Measurements from ENCODE around the gene TOPORS. TPM values are rescaled to one million over a fixed set of nuclear protein-coding genes. Genes with fewer than 3 reads are reported as not detected.
"Not testable (repeated sequence)": the region's sequence is repeated elsewhere in the genome, so short reads cannot be mapped to it uniquely, and the experiment has no call there.

Gene TOPORS
- total RNA-seq, 4 donors from 2014 or later: 12.2 to 19.8 (median 16.0) TPM

DNA sequence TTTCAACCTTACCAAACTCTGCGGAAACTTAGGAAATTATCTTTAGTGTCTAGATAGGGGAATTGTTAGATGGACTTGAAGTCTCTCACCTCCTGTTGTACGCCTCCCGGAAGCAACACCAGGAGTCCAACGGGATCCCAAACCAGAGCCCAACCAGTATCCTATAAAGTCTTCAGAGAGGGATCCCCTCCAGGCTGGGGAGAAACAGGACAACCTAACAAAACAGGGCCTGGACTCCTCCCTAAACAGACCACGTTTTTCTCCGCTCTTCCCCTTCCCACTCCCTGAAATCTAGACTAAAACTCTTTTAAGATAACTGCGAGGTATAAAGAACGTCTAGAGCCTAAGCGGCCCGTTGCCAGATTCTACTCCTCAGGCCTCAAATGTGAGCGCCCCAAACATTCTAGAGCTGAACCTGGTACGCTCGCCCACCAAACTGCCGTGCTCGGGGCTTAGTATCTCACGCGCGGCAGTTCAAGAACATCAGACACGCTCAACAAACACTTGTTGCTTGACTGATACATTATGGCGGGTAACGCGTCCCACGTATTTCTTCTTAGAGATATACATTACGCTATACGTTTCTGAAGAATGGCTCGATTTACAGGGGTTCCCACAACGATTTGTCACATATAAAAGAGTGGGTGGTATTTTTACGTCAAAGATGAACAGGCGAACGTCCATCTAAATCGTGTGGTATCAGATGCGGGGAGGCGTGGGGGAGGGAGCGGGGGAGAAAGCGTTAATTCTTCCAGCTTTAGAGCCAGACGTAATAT, 922 bp downstream of the TOPORS start:
- no peak for DNase-seq

DNA sequence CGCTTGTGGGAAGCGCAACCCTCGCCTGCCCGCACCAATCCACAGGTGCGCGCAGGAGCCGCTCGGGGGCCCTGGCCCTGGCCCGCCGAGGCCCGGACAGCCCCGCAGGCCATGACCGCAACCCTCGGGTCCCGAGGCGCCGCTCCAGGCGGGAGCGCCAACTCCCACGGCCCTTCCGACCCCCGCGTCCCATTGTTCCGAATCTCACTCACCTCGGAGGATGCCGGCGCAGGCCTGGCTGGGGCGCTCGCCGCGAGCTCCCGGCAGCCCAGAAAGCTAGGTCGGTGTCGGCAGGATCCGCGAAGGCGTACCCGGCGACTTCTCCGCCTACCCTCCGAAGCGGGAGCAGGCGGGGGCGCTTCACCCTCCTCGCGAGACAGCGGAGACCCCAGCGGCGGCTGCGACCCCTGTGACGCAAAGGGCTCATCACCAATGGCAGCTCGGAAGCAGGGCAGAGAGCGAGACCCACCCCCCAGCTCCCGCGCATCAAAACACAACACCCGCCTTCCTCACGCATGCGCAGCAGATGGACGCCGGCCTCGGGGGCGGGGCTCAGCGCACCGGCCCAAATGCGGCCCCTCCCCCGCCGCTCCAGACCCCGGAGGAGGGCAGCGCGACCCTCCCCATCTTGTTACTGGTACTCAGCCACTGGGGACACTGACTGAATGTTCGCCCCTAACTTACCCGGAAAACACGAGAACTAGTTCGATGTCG, 1.7 kb downstream of the TOPORS start:
- peaks cover 0 to 46% (median 12%) of the 10 kb centered on the region in 3 donors for H3K4me1 ChIP-seq
- peak overlapping the region; percentile 64 to 94 (median 76) for H3K4me3 ChIP-seq
- intact Hi-C loops (cut with DNase I): no loop called here
- H3K27ac ChIP-seq: peak overlapping the region; percentile 91 to 98 (median 96)
- WGBS, 2 donors: 0% methylated on average over 2 to 5 of the region's 75 CpGs
- DNase-seq: peak; percentile 43
- no peaks in the 10 kb centered on the region for H3K27me3 ChIP-seq
- TF ChIP-seq POLR2A (IDR thresholded peaks at IDR 0.05) (peak in 2 of 4 donors; percentile 5 to 63), CTCF (IDR thresholded peaks at IDR 0.05) (peak in 2 of 6 experiments; percentile 8 to 15)
- H3K9me3 ChIP-seq: no peaks in the 10 kb centered on the region
- peaks cover 0 to 28% (median 0%) of the 10 kb centered on the region in 3 donors for H3K36me3 ChIP-seq

More for the DNA sequence above, 922 bp downstream of the TOPORS start:
- peak overlapping the region; percentile 64 to 94 (median 76) for H3K4me3 ChIP-seq
- TF ChIP-seq CTCF (IDR thresholded peaks at IDR 0.05) (no peak), POLR2A (IDR thresholded peaks at IDR 0.05) (no peak)
- peaks cover 0 to 46% (median 12%) of the 10 kb centered on the region in 3 donors for H3K4me1 ChIP-seq
- no peaks in the 10 kb centered on the region for H3K9me3 ChIP-seq
- H3K27me3 ChIP-seq: no peaks in the 10 kb centered on the region
- intact Hi-C loops (cut with DNase I): no loop called here
- peaks cover 0 to 26% (median 0%) of the 10 kb centered on the region in 3 donors for H3K36me3 ChIP-seq
- WGBS, 2 donors: 0 to 1% methylated on average over 20 to 33 of the region's 36 CpGs
- H3K27ac ChIP-seq: peak overlapping the region; percentile 91 to 98 (median 96)

DNA sequence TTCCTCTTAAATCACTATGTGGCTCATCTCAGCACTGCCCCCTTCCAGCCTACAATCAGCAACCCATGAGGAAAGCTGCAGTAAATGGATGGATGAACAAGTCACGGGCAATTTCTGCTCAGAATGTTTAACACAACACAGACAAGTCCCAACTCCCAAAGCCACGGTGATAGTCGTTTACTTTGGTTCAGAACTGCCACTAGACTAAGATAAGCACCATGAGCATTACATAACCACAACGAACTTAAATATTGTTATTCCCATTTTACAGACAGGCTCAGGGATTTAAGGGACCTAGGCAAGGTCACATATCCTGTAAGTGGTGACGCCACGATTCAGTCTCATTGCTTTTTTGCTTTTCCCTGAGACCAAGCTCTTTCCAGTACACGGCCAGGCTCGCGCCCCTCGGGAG, 2.2 kb downstream of the TOPORS start:
- intact Hi-C loops (cut with DNase I): no loop called here
- Histone ChIP-seq H3K4me1 (peaks cover 0 to 46% (median 12%) of the 10 kb centered on the region in 3 donors), H3K27me3 (no peaks in the 10 kb centered on the region), H3K9me3 (no peaks in the 10 kb centered on the region), H3K27ac (peak overlapping the region; percentile 91 to 98 (median 96)), H3K36me3 (peaks cover 0 to 28% (median 0%) of the 10 kb centered on the region in 3 donors), H3K4me3 (peak overlapping the region; percentile 64 to 94 (median 76))
- 0 to 2% methylated on average over 6 to 9 of the region's 10 CpGs for WGBS, 2 donors
- DNase-seq: no peak
- TF ChIP-seq POLR2A (IDR thresholded peaks at IDR 0.05) (no peak), CTCF (IDR thresholded peaks at IDR 0.05) (no peak)

DNA sequence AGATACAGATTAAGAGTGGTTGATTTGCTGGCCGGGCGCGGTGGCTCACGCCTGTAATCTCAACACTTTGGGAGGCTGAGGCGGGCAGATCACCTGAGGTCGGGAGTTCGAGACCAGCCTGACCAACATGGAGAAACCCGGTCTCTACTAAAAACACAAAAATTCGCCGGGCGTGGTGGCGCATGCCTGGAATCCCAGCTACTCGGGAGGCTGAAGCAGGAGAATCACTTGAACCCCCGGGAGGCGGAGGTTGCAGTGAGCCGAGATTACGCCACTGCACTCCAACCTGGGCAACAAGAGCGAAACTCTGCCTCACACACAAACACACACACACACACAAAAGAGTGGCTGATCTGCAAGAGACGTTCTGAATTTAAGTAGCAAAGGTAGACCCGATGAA, 4.2 kb downstream of the TOPORS start:
- H3K4me3 ChIP-seq; H3K27me3 ChIP-seq; H3K27ac ChIP-seq; DNase-seq; intact Hi-C loops (cut with DNase I); H3K9me3 ChIP-seq: not testable (repeated sequence)
- 94 to 95% methylated on average over 18 to 20 of the region's 20 CpGs for WGBS, 2 donors
- Histone ChIP-seq H3K4me1 (peaks cover 0 to 33% (median 12%) of the 10 kb centered on the region in 3 donors), H3K36me3 (peaks cover 0 to 39% (median 6%) of the 10 kb centered on the region in 3 donors)

GRCh38 chr9:32545884-32546283, 6.5 kb downstream of the TOPORS start:
- Histone ChIP-seq H3K4me1 (peaks cover 0 to 26% (median 12%) of the 10 kb centered on the region in 3 donors), H3K36me3 (peaks cover 0 to 63% (median 19%) of the 10 kb centered on the region in 3 donors), H3K27me3 (no peaks in the 10 kb centered on the region), H3K4me3 (no peak overlapping the region), H3K9me3 (no peaks in the 10 kb centered on the region), H3K27ac (no peak overlapping the region)
- WGBS, 2 donors: 89 to 90% methylated on average over 1 of the region's 1 CpG
- TF ChIP-seq CTCF (IDR thresholded peaks at IDR 0.05) (no peak), POLR2A (IDR thresholded peaks at IDR 0.05) (no peak)
- intact Hi-C loops (cut with DNase I): no loop called here
- no peak for DNase-seq
